Left lung (tissue), 10 donors: ENCODE results near the gene LAMTOR5. TPM values are rescaled to one million over a fixed set of nuclear protein-coding genes. Genes with fewer than 3 reads are reported as not detected.

ENCODE experiments used
- ATAC-seq: fragments of 200-7000 bp; cut with Tn5 transposase; one replicate; pipeline ENCODE4 v1.9.1; 2020; ENCODE audit warnings: moderate library complexity
- DNase-seq, 4 donors: peaks; one replicate each; pipeline ENCODE4 v3.0.0-alpha.2; 2013 to 2020
- H3K27ac ChIP-seq, 2 donors: fragments of 200-600 bp; sonication (generic) in 1 of 2; one replicate each; pipeline versions ENCODE4 v1.5.0 to v1.8.0; 2020 to 2021
- H3K27me3 ChIP-seq, 2 donors: fragments of 200-600 bp; sonication (generic) in 1 of 2; one replicate each; pipeline versions ENCODE4 v1.5.0 to v1.8.0; 2020 to 2021
- H3K36me3 ChIP-seq, 2 donors: fragments of 200-600 bp; sonication (generic) in 1 of 2; one replicate each; pipeline versions ENCODE4 v1.5.0 to v1.8.0; 2020 to 2021
- H3K4me1 ChIP-seq, 2 donors: fragments of 200-600 bp; one replicate each; pipeline ENCODE4 v1.8.0; 2021
- H3K4me3 ChIP-seq, 2 donors: fragments of 200-600 bp; sonication (generic) in 1 of 2; one replicate each; pipeline versions ENCODE4 v1.5.0 to v1.8.0; 2020 to 2021; ENCODE audit warnings: mild to moderate bottlenecking in 1 of 2
- H3K9me3 ChIP-seq, 2 donors: fragments of 200-600 bp; sonication (generic) in 1 of 2; one replicate each; pipeline versions ENCODE4 v1.5.0 to v1.8.0; 2020 to 2021
- CTCF ChIP-seq, 2 donors: fragments of 200-600 bp; sonication (generic) in 1 of 2; IDR thresholded peaks; one replicate each; pipeline versions ENCODE4 v1.5.0 to v1.8.0; 2021; ENCODE audit warnings: antibody characterized with exemption in 2 of 2
- intact Hi-C, 2 donors: fragments of 100-400 bp; cut with DNase I; formaldehyde crosslinking; loops; one replicate each; pipeline versions ENCODE4 v1.11.2 to v1.14.2; 2022
- polyA plus RNA-seq, 6 donors: library from polyadenylated mRNA; unstranded; fragments of 120-200 nt; gene quantifications; one replicate each; pipeline ENCODE4 v1.2.1, GENCODE V29; 2013; ENCODE audit not compliant: insufficient read length in 6 of 6
- total RNA-seq, 2 donors: library from RNA; stranded (reverse); fragmentation: NEBNext Ultra II Directional; extraction: Animal tissue kit (Norgen Biotek cat#: 25700); gene quantifications; one replicate each; pipeline ENCODE4 v1.2.1, GENCODE V29; 2021
- donor health status: DM: no; HTN: yes; CAD: no.
- donor health status: DM: no; HTN: no; CAD: no.

The LAMTOR5 gene
- total and polyA plus RNA-seq, 8 donors: 112 to 145 (median 119) TPM

- peaks cover 0 to 54% of the 10 kb centered on the region in 2 donors for H3K36me3 ChIP-seq
- no peak overlapping the region for H3K27ac ChIP-seq
- H3K4me1 ChIP-seq: peaks cover 0 to 5% of the 10 kb centered on the region in 2 donors
- ATAC-seq (no peak), DNase-seq (no peak)
- H3K4me3 ChIP-seq: no peak overlapping the region
- H3K27me3 ChIP-seq: no peaks in the 10 kb centered on the region
- intact Hi-C loops: no loop called here
- H3K9me3 ChIP-seq: no peaks in the 10 kb centered on the region
- no peak for TF ChIP-seq CTCF (IDR thresholded peaks at IDR 0.05)
These were observed 13.0 kb downstream of the LAMTOR5 start for GRCh38 chr1:110394493-110394820.

GRCh38 chr1:110393691-110394492, 13.6 kb downstream of the LAMTOR5 start:
- H3K4me1 ChIP-seq: peaks cover under 1 to 5% of the 10 kb centered on the region in 2 donors
- intact Hi-C loops: no loop called here
- H3K27ac ChIP-seq: no peak overlapping the region
- DNase-seq (no peak), ATAC-seq (peak; percentile 5)
- no peaks in the 10 kb centered on the region for H3K27me3 ChIP-seq
- H3K9me3 ChIP-seq: no peaks in the 10 kb centered on the region
- H3K4me3 ChIP-seq: no peak overlapping the region
- peaks cover 0 to 48% of the 10 kb centered on the region in 2 donors for H3K36me3 ChIP-seq
- TF ChIP-seq CTCF (IDR thresholded peaks at IDR 0.05): no peak

- Histone ChIP-seq H3K27ac (no peak overlapping the region), H3K4me3 (no peak overlapping the region), H3K9me3 (no peaks in the 10 kb centered on the region), H3K36me3 (peaks cover 0 to 42% of the 10 kb centered on the region in 2 donors), H3K4me1 (peaks cover 3 to 8% of the 10 kb centered on the region in 2 donors), H3K27me3 (no peaks in the 10 kb centered on the region)
- TF ChIP-seq CTCF (IDR thresholded peaks at IDR 0.05): no peak
- intact Hi-C loops: no loop called here
- DNase-seq: no peak
- ATAC-seq: no peak
These were observed 14.2 kb downstream of the LAMTOR5 start for GRCh38 chr1:110393286-110393685.

GRCh38 chr1:110390692-110391245, 16.7 kb downstream of the LAMTOR5 start, which contains the start of gene SLC16A4:
SLC16A4 (minus strand) TSS chr1:110391026; CDS start chr1:110389323, 1,703 bp downstream.
- intact Hi-C loops: no loop called here
- peak within 1 kb of the TSS; percentile 25 to 66 for H3K27ac ChIP-seq
- TF ChIP-seq CTCF (IDR thresholded peaks at IDR 0.05): no peak
- DNase-seq (no peak), ATAC-seq (peak; percentile 90)
- H3K36me3 ChIP-seq: peaks cover 0 to 20% of the 10 kb centered on the region in 2 donors
- no peaks in the 10 kb centered on the region for H3K27me3 ChIP-seq
- peak within 1 kb of the TSS; percentile 12 to 25 for H3K4me3 ChIP-seq
- H3K4me1 ChIP-seq: peaks cover 3 to 9% of the 10 kb centered on the region in 2 donors
- H3K9me3 ChIP-seq: no peaks in the 10 kb centered on the region

GRCh38 chr1:110390096-110390495, 17.4 kb downstream of the LAMTOR5 start:
- TF ChIP-seq CTCF (IDR thresholded peaks at IDR 0.05): no peak
- peak; percentile 95 for ATAC-seq
- intact Hi-C loops: no loop called here
- no peaks in the 10 kb centered on the region for H3K27me3 ChIP-seq
- DNase-seq: peak in 2 of 4 donors; percentile 46 to 74
- H3K9me3 ChIP-seq: no peaks in the 10 kb centered on the region
- H3K36me3 ChIP-seq: peaks cover 0 to 17% of the 10 kb centered on the region in 2 donors
- H3K27ac ChIP-seq: peak overlapping the region; percentile 25 to 66
- peak overlapping the region; percentile 12 to 25 for H3K4me3 ChIP-seq
- peaks cover 3 to 9% of the 10 kb centered on the region in 2 donors for H3K4me1 ChIP-seq
